T-helper 1 cell (primary cell): ENCODE measurements around the gene PCSK5.
"Not testable (repeated sequence)": the region's sequence is repeated elsewhere in the genome, so short reads cannot be mapped to it uniquely, and the experiment has no call there.

Experiments used
- DNase-seq, 5 donors: peaks; one replicate each; pipeline ENCODE4 v3.0.0-alpha.2; 2012 to 2020
- total RNA-seq, 4 donors: gene quantifications; one replicate each; lab custom pipeline; 2026; lab: John Stamatoyannopoulos, UW

PCSK5 gene
- total RNA-seq: 21.4 to 30.3 (median 25.2) reads per million in 4 donors

DNA sequence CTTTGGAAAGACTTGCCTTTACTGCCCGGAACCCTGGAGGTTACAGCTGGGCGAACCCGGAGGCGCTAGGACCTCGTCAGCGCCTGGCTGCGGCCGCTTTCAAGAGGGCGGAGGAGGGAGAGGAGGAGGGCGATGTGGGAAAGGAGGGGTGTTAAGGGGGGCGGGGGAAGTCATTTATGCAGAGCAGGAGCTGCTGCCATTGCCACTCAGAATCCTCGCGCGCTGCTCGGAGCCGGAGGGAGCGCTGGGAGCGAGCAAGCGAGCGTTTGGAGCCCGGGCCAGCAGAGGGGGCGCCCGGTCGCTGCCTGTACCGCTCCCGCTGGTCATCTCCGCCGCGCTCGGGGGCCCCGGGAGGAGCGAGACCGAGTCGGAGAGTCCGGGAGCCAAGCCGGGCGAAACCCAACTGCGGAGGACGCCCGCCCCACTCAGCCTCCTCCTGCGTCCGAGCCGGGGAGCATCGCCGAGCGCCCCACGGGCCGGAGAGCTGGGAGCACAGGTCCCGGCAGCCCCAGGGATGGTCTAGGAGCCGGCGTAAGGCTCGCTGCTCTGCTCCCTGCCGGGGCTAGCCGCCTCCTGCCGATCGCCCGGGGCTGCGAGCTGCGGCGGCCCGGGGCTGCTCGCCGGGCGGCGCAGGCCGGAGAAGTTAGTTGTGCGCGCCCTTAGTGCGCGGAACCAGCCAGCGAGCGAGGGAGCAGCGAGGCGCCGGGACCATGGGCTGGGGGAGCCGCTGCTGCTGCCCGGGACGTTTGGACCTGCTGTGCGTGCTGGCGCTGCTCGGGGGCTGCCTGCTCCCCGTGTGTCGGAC lies at the start of gene PCSK5:
Gene PCSK5, plus strand, starts transcription at position 202 of the 805 bp plus-strand sequence. Its CDS starts 509 bp downstream, at position 711.
- DNase-seq: peak; percentile 64 to 80 (median 75)

DNA sequence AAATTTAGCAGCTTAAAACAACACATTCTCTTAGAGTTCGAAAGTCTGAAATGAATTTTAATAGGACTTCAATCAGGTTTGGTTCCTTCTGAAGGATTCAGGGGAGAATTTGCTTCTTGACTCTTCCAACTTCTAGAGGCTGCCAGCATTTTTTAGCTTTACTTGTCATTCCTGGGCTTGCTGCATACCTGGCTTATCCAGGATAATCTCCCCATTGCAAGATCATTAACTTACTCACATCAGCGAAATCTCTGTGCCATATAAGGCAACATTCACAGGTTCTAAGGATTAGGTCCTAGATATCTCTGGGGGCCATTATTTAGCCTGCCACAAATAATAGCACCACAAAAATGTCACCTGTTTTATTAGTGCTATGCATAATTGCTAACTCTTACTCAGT lies 46.2 kb upstream of the PCSK5 start:
- no peak for DNase-seq

DNA sequence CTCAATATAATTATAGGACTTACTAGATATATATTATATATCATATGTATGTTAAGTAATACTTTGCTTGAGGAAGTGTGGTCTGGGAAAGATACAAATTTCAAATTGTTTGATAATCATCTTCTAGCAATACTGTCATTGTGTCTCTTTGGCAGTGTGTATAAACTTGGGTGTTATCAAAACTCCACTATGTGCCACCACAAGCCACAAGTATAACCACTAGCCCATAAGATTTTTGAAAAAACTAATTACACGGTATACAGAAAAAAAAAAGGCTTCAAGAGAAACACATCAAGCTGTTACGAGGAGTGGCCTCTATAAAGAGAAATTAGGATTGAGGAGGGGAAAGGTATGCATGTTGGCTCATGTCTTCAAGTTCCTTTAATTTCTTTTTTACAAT lies 44.7 kb upstream of the PCSK5 start:
- no peak for DNase-seq

DNA sequence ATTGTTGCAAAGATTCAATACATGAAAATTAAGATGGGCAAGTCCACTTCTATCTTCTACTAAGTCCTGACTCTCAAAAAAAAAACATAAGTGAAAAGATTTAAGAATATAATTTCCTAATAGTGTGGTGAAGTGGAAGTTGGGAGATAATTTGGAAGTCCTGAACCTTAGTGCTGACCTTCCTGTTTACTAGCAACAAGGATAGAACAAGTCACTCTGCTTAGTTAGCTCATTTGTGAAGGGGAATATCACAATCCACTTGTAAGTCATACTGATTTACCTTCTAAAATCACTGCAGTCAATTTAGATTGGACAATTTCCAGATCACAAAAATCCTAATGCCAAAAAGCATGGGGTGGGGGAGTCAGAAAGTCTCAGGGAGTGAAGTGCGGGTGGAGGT lies 43.4 kb upstream of the PCSK5 start:
- no peak for DNase-seq

DNA sequence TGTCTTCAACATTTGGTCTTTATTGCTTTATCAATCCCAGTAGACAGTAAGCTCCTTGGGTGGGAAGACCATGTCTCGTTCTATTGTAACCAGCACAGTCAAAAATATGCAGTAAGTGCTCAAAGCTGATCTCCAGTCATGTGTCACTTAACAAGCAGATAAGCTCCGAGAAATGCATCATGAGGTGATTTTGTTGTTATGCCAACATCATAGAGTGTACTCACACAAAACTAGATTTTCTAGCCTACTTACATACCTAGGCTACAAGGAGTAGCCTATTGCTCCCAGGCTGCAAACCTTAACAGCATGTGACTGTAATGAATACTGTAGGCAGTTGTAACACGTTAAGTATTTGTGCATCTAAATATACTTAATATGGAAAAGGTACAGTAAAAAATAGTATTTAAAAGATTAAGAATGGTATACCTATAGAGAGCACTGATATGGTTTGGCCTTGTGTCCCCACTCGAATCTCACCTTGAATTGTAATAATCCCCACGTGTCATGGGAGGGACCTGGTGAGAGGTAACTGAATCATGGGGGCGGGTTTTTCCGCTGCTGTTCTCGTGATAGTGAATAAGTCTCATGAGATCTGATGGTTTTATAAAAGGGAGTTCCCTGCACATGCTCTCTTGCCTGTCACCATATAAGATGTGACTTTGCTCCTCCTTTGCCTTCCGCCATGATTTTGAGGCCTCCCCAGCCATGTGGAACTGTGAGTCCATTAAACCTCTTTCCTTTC lies 39.8 kb upstream of the PCSK5 start:
- DNase-seq: no peak

DNA sequence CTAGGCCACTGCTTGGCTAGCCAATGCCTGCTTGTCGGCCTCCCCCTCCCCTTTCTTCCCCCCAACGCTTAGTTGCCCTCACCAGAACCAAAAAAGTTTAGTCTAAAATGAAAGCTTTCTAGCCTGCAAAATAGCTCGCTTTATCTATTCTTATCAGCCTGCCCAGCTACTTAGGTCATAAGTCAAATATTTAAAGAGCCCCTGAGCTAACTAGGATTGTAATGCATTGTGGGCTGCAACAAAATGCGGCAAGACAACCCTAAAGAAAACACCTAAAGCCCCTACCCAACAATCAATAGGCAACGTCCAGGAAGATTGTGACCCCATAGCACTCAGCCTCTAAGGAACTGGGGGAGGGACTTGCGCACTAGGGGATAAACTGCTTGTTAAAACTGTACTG lies 38.6 kb upstream of the PCSK5 start:
- DNase-seq: no peak

DNA sequence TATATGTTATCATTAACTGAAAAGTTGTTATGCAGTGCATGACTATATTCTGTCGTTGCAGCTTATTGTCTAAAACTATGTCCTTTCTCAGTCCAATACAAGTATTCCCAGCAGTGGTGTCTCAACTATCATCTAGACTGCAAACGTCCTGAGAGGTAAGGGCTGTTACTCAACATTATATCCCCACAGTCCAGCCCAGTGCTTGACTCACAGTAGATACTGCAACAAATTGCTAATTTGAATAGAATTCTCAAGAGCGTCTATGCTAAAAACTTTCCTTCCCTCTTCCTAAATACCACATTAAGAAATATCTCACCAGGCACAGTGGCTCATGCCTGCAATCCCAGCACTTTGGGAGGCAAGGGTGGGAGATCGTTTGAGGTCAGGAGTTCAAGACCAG lies 37.7 kb upstream of the PCSK5 start:
- no peak for DNase-seq

DNA sequence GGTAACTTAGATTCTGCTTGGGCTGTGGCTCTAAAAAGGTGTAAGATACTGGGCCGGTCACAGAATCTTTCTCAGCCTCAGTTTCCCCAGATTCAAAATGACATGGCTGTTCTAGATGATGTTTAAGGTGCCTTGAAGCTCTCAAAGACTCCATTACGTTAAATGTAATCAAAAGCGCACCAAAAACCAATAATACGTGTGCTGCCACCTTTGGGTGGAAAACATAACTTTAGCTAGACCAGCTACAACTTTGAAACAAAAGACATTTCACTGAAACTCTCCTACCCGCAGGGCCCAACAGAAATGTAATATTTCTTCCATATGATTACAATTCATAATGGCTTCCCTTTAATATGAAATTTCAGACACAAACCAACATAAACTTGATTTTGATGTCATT lies 35.0 kb upstream of the PCSK5 start:
- DNase-seq: no peak

DNA sequence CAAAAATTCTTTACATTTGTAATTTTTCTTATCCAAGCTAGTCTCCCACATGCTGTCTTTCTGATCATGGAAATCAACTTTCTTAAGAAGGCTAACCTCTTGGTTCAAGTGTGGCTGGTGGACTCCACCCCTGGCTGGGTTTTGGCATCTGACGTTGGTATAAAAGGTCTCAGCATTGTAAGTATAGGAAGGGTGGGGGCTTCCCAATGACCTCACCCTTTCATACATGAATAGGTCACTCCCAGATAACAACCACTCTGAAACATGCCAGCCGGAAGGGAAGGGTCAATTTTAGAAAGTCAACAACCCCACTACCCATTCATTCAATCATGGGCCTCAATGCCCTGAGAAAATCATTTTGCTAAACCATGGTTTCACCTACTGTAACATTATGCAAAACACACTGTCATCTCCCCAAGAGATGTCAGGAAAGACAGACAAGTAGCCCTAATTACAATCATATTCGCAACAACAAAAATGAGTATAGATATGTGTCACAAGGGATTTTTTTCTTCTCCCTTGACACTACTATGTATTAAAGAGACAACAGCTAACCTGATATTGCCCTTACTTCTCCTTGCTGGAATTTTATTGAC lies 31.9 kb upstream of the PCSK5 start:
- DNase-seq: no peak

DNA sequence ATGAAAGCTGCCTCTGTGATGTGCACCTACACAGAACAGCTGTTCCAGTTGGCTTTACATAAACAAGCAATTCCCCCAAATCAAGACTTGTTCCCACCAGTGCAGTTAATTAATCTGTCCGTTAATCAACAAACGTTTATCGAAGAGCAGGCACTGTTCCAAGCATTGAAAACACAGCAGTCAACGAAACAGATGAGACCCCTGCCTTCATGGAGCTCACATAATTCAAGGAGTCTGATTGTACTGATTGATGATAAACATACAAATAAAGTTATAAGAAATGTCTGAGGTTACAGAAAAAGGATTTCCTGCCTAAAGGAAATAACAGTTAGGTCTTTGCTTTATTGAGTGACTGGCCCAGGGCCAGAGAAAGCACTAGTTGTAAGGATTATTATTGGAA lies 26.2 kb upstream of the PCSK5 start:
- no peak for DNase-seq

DNA sequence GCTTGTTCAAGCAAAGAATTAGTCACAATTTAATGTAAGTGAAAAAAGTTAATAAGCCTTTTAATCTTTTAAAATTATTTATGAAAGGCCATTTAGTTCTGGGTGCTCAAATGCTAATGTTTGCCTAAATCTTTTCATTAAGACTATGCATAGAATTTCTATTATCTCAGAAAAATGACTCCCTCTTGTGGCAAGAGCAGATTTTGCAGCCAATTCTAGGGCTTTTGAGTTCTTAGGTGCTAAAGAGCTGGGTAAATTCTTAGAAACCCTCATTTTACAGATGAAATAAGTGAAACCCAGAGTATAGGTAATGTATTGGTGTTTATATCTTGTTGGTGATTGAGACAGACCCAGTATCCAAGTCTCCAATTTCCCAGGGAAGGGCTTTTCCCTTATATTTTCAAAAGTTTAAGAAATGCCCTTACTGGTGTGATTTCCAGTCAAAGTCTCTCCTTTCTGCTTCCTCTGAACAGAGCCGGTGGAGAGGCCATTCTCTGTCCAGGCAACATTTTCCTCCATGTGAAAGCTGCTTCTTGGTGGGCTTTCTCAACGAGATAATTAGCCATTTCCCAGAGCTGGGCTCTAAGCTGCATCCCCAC lies 24.1 kb upstream of the PCSK5 start:
- DNase-seq: peak in 3 of 5 donors; percentile 15 to 17 (median 15)

DNA sequence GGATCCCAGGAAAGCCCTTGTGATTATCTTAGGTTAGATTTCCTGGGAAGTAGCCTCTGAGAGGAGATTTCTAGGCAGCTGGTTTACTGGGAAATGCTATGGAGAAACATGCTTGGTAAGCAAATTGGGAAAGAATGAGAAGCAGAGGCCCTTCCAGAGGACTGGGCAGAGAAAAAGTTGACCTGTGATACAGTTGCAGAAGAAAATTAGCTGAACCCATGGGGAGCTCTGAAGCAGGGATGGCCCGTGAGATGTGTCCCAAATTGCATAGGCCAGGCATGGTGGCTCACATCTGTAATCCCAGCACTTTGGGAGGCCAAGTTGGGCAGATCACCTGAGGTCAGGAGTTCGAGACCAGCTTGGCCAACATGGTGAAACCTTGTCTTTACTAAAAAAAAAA lies 21.9 kb upstream of the PCSK5 start:
- not testable (repeated sequence) for DNase-seq

DNA sequence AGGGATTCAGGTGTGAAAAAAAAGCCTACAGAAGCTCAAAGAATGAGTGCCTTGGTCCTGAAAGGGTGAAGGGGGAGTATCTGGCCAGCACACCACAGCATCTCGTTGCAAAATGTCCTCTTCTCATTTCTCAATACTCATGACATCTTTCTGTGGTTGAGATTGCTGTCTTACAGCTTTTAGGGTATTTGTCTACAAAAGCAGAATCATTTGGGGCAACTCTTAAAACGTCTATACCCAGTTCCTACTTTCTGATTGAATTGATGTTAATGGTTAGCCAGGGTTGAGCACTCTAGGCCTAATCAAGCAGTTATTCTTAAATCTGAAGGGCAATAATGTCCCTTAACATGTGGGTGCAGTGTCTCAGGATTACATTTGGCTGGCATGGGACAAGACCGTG lies 21.2 kb upstream of the PCSK5 start:
- DNase-seq: no peak

DNA sequence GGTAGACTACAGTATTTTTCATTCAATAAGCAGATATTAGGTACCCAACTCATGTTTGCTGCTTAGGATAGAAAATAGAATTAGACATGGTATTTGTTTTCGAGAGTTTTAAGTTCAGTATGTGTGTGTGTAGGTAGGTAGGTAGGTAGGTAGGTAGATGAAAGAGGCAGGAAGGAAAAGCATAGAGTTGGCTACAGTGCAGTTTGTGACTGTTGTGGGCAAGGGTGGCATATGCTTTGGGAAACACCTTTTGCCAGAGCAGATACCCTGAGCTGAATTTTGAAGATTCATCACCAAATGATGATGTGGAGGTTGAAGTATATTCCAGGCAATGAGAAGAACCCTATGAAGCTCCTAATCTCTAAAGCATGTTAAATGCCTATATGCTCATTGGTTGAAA lies 20.0 kb upstream of the PCSK5 start:
- no peak for DNase-seq

DNA sequence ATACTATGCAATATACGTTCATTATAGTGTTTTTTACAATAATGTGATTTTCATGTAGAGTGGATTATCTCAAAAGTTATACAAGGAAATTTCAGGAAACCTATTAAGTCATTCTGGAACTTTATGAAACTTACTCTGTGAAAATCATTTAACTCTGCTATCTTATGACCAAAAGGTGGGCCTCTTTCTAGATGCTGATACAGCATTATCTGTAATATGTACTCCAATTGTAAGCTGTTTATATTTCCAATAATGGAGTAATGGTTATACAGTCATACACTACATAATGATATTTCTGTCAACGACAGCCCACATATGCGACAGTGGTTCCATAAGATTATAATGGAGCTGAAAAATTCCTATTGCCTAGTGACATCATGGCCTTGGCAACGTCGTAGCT lies 18.8 kb upstream of the PCSK5 start:
- DNase-seq: no peak

DNA sequence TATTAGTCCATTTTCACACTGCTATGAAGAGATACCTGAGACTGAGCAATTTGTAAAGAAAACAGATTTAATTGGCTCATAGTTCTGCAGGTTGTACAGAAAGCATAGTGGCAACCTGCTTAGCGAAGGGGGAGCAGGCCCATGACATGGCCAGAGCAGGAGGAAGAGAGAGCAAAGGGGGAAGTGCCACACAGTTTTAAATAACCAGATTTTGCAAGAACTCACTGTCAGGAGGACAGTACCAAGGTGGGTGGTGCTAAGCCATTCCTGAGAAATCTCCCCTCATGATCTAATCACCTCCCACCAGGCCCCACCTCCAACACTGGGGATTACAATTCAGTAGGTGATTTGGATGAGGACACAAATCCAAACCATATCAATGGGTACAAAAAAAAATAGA lies 16.8 kb upstream of the PCSK5 start:
- DNase-seq: no peak

DNA sequence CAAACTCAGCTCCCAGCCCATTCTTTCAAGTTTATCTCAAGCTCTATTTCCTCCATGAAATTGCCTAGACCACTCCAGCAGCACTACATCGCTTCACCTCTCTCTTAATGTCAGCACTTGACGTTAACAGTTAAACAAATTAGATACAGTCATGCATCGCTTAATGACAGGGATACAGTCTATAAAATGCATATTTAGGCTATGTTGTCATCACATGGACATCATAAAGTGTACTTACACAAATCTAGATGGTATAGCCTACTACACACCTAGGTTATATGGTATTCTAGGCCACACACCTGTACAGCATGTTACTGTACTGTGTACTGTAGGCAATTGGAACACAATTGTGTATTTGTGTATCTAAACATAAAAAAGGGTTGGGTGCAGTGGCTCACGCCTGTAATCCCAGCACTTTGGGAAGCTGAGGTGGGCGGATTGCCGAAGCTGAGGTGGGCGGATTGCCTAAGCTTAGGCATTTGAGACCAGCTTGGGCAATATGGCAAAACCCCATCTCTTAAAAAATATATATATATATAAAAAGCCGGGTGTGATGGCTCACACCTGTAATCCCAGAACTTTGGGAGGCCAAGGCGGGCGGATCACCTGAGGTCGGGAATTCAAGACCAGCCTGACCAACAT lies 13.4 kb upstream of the PCSK5 start:
- DNase-seq: no peak

DNA sequence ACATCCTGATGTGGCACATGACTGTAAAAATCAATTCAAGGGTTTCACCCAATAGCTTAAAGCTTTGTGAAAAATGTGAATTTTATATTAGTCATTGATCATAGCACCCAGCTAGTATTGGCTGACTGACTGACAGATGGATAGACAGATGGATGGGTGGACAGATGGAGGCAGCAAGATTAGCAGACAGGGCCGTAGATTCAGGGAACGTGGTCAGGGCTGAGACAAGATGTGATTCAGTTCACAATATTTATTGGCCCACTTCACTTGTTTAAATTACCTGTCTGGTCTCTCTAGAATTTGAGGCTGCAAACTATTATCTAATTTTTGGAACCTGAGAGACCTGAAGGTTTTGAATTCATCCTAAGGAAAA lies 12.0 kb upstream of the PCSK5 start:
- no peak for DNase-seq

DNA sequence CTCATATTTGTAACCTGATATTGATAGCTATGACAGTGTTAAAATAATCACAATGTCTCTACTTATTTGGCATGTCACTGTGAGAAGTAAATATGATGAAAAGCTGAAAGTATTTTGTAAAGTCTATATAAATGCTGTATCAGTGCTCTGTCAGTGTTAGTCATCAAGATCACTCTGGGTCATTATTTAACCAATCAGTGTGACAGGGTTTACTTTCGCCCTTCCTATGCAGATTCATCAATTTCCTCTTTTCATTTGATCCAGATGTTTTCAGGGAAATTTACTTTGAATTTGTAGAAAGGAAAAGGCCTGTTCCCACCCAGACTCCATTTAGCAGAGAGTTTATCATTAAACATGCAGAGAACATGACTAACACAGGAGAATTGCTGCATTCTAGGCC lies 9.9 kb upstream of the PCSK5 start:
- DNase-seq: no peak

DNA sequence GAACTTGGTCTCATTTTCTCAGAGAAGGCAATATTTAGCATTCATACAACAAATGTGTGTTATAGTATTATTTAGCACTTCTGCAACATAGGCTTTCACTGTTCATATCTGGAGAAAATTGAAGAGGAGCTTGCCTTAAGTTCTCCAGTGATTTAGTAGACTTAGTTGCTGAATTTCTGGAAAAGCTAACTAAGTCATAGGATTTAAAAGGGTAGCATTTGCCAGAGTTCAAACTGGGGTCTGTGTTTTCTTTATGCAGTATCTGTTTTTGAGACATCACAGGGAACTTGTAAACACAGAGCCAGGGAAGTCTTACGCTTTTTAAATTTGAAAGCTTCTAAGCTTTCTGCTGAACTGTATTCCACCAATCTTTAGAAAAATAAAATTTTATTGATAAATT lies 8.7 kb upstream of the PCSK5 start:
- DNase-seq: no peak

DNA sequence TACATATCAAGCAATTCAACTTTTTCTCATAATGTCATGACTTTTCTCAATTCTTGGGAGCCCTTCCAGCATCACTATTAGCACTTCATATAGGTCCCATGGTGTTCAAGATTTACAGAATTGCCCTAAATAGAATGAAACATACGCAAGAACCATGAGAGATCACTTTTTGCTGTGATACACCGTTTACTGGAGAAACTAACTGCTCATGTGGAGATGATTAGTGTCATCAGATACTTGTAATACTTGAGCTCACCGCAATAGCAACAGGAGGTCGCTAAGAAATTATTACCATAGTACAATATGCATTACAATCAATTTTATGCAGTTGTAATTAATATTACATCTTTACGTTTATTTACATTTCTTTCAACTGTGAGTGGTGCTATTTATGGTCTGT lies 4.8 kb upstream of the PCSK5 start:
- no peak for DNase-seq

DNA sequence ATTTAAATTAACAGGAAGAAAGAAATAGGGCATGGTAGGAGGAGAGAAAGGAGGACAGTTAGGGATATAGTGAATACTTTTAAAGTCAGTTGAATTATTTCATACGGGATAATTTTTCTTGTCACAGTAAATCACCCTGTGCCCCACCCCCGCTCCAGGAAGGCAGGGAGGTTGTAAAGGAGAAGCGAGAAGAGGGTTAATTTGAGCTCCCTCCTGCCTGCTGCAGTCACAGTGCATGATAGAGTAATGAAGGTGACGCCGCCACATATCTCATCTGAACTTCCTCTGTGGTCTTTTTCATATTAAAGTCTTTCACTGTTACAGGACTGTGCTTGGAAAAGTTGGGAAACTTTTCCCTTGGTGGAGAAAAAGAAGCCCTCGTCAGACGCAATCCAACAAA lies 896 bp upstream of the PCSK5 start:
- DNase-seq: no peak

DNA sequence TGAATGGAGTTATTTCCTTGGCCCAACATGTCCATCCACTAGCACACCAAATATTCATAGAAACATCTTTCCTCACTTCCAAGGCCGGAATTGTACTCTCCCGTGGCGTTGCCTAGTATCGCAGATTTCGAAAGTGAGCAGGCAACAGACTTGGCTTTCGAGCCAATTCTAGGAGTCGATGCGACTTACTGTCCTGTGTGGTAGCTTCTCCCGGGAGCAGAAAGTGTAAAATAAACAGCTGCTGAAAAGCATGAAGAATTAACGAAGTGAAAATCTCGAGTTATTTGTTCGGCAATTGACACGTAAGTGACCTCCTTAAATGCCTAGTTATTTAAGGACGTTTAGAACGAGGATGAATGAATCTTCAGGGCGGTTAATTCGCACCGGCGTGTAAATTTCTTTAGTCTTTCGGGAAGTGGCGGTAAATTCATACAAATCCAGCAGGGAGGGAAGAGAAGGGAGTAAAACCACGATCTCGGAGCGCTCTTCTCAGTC lies 449 bp upstream of the PCSK5 start:
- DNase-seq: peak in 1 of 5 donors; percentile 3
